T-helper 17 cell (primary cell): ENCODE measurements around the gene IL17RC. TPM values are rescaled to one million over a fixed set of nuclear protein-coding genes. Genes with fewer than 3 reads are reported as not detected.
"Not testable (repeated sequence)": the region's sequence is repeated elsewhere in the genome, so short reads cannot be mapped to it uniquely, and the experiment has no call there.

Source experiments
- ATAC-seq: fragments of 150-1000 bp; cut with Tn5 transposase; 2 replicates; pipeline ENCODE4 v1.10.0; 2021; ENCODE audit warnings: mild to moderate bottlenecking, moderate library complexity
- DNase-seq, 3 donors: peaks; one replicate each; pipeline versions ENCODE4 v3.0.0 to v3.0.0-alpha.2; 2020 to 2021
- H3K9me3 ChIP-seq: one replicate; pipeline ENCODE4 v1.7.0; 2013; ENCODE audit warnings: low read length, mild to moderate bottlenecking; ENCODE audit not compliant: control insufficient read depth, poor library complexity, severe bottlenecking
- H3K27ac Mint-ChIP-seq: one replicate; pipeline ENCODE4 v1.8.0; 2022; ENCODE audit warnings: mild to moderate bottlenecking, moderate library complexity, mixed read lengths
- H3K27me3 Mint-ChIP-seq: one replicate; pipeline ENCODE4 v1.8.0; 2022; ENCODE audit warnings: mixed read lengths
- H3K36me3 Mint-ChIP-seq: one replicate; pipeline ENCODE4 v1.8.0; 2022; ENCODE audit warnings: low read depth, mixed read lengths
- H3K4me1 Mint-ChIP-seq: one replicate; pipeline ENCODE4 v1.8.0; 2022; ENCODE audit warnings: mild to moderate bottlenecking, mixed read lengths
- H3K4me3 Mint-ChIP-seq: one replicate; pipeline ENCODE4 v1.8.0; 2022; ENCODE audit warnings: mild to moderate bottlenecking, moderate library complexity, mixed read lengths
- total RNA-seq, 4 donors: library from RNA in 2 of 4; stranded (reverse) in 2 of 4; gene quantifications; one replicate each; pipeline ENCODE4 v1.2.3 and lab custom pipeline; 2022 to 2026

Gene IL17RC, protein sequence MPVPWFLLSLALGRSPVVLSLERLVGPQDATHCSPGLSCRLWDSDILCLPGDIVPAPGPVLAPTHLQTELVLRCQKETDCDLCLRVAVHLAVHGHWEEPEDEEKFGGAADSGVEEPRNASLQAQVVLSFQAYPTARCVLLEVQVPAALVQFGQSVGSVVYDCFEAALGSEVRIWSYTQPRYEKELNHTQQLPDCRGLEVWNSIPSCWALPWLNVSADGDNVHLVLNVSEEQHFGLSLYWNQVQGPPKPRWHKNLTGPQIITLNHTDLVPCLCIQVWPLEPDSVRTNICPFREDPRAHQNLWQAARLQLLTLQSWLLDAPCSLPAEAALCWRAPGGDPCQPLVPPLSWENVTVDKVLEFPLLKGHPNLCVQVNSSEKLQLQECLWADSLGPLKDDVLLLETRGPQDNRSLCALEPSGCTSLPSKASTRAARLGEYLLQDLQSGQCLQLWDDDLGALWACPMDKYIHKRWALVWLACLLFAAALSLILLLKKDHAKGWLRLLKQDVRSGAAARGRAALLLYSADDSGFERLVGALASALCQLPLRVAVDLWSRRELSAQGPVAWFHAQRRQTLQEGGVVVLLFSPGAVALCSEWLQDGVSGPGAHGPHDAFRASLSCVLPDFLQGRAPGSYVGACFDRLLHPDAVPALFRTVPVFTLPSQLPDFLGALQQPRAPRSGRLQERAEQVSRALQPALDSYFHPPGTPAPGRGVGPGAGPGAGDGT
- under 1 TPM; 0.47 to 0.92 TPM for total RNA-seq
- total RNA-seq (lab: John Stamatoyannopoulos, UW) = 0.46 to 0.68 reads per million in 2 donors

DNA sequence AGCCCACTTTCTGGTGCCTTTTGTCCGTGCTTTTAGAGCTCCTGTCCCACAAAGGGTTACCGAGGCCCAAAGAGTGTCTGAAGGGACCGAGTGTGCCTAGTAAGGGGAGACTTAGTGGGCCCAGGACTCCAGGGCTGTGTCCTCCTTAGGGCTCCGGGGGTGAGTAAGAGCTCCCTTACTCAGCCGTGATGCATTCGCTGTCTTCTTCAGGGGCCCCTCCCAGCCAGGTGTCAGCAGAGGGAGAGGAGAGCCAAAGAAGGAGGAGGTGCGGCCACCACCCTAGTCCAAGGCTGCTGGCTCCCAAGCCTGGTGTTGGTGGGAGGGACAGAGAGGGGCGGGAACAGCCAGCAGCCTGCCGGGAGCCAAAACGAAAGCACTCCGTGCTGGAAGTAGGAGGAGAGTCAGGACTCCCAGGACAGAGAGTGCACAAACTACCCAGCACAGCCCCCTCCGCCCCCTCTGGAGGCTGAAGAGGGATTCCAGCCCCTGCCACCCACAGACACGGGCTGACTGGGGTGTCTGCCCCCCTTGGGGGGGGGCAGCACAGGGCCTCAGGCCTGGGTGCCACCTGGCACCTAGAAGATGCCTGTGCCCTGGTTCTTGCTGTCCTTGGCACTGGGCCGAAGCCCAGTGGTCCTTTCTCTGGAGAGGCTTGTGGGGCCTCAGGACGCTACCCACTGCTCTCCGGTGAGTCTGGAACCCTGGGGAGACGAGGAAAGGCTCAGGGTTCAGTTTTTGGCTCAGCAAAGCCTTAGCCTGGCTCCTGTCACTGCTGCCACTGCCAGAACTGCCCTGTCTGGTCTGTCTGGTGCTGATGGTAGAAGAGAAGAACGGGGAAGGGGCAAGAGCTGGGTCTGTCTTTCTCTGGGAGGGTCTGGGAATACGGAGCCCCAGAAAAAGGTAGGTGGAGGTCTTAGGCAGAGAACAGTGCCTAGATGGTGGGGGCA is at the start of gene IL17RC:
TSS of gene IL17RC (plus strand) at position 365 of the 947 bp plus-strand sequence. CDS start at position 583, 218 bp downstream.
- H3K27ac Mint-ChIP-seq = no peak within 1 kb of the TSS
- DNase-seq = no peak

DNA sequence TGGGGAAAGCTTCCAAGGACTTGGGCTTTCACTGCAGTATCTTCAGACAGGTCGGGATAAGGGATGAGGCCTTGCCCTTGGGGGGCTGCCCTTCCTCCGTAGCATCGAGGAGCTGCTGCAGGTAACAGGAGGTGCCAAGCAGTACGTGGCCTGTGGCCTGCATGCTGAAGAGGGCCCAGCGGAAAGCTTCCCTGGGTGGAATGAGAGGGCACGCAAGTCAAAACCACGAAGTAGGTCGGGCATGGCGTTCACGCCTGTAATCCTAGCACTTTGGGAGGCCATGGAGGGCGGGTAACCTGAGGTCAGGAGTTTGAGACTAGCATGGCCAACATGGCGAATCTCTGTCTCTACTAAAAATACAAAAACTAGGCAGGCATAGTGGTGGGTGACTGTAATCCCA is 49.8 kb upstream of the IL17RC start:
- no peak for ATAC-seq
- H3K36me3 Mint-ChIP-seq = no peaks in the 10 kb centered on the region
- no peak for DNase-seq
- peaks cover 8% of the 10 kb centered on the region for H3K27me3 Mint-ChIP-seq
- H3K4me3 Mint-ChIP-seq = no peak overlapping the region
- H3K27ac Mint-ChIP-seq = no peak overlapping the region
- peaks cover 3% of the 10 kb centered on the region for H3K4me1 Mint-ChIP-seq
- no peaks in the 10 kb centered on the region for H3K9me3 ChIP-seq

More for the DNA sequence above, at the start of gene IL17RC:
- H3K9me3 ChIP-seq = no peaks in the 10 kb centered on the region
- ATAC-seq = no peak
- H3K36me3 Mint-ChIP-seq = peaks cover 2% of the 10 kb centered on the region
- peaks cover 8% of the 10 kb centered on the region for H3K4me1 Mint-ChIP-seq
- peak within 1 kb of the TSS; percentile 82 for H3K4me3 Mint-ChIP-seq
- H3K27me3 Mint-ChIP-seq = no peaks in the 10 kb centered on the region

DNA sequence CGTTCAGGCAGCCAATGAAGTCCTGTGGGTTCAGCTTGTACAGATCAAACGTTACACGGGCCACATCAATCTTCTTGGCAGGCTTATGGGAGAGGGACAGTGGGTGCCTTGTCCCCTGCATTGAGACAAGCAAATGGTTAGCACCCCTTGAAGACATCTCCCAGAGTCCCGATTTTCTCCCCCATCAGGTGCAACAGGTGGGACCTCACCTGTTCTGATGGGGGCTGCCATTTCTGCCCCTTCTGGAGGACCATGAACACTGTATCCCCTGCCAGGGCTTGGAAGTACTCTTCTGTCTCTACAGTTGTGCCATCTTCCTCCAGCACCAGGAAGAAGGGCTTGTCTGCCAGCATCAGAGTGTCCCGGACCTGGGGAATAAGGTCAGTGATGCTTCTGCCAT is 46.9 kb upstream of the IL17RC start:
- Mint-ChIP-seq H3K4me1 (peaks cover 3% of the 10 kb centered on the region), H3K27ac (no peak overlapping the region), H3K36me3 (no peaks in the 10 kb centered on the region), H3K27me3 (no peaks in the 10 kb centered on the region), H3K4me3 (no peak overlapping the region)
- ATAC-seq (no peak), DNase-seq (no peak)
- no peaks in the 10 kb centered on the region for H3K9me3 ChIP-seq

DNA sequence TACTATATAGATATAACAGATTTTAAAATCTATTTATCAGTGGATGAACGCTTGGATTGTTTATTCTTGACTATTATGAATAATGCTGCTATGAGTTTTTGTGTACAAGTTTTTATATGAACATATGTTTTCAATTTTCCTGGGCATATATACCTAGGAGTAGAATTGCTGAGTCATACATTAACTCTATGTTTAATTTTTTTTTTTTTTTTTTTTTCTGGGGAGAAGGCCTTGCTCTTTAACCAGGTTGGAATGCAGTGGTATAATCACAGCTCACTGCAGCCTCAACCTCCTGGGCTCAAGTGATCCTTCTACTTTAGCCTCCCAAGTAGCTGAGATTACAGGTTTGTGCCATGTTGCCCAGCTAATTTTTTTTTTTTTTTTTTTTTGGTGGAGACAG is 45.9 kb upstream of the IL17RC start:
- Mint-ChIP-seq H3K36me3 (no peaks in the 10 kb centered on the region), H3K4me3 (no peak overlapping the region), H3K27me3 (peaks cover 5% of the 10 kb centered on the region), H3K4me1 (peaks cover 3% of the 10 kb centered on the region), H3K27ac (no peak overlapping the region)
- DNase-seq (no peak), ATAC-seq (no peak)
- H3K9me3 ChIP-seq = no peaks in the 10 kb centered on the region

DNA sequence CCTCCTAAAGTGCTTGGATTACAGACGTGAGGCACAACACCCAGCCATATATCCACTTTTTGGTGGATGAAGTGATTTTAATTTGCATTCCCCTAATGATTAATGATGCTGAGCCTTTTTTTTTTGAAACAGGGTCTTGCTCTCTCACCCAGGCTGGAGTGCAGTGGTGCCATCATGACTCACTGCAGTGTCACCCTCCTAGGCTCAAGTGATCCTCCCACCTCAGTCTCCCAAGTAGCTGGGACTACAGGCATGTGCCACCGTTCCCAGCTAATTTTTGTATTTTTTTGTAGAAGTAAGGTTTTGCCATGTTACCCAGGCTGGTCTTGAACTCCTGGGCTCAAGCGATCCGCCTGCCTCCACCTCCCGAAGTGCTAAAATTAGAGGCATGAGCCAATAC is 44.8 kb upstream of the IL17RC start:
- DNase-seq, H3K27me3 Mint-ChIP-seq, H3K36me3 Mint-ChIP-seq, H3K4me3 Mint-ChIP-seq, ATAC-seq, H3K4me1 Mint-ChIP-seq, H3K27ac Mint-ChIP-seq, H3K9me3 ChIP-seq: not testable (repeated sequence)

DNA sequence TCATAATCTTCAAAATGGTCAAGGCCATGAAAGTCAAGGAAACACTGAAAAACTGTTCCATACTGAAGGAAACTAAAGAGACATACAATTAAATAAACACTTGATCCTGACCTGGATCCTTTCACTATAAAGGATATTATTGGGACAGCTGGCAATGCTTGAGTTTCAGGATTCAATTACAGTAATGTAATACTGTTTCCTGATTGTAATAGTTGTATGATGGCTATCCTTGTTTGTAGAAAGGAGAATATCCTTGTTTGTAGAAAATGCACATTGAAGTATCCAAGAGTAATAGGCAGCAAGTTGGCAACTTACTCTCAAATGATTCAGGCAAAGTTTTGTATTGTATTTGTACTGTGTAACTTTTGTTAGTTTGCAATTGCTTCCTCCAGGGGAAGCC is 41.5 kb upstream of the IL17RC start:
- H3K9me3 ChIP-seq = no peaks in the 10 kb centered on the region

DNA sequence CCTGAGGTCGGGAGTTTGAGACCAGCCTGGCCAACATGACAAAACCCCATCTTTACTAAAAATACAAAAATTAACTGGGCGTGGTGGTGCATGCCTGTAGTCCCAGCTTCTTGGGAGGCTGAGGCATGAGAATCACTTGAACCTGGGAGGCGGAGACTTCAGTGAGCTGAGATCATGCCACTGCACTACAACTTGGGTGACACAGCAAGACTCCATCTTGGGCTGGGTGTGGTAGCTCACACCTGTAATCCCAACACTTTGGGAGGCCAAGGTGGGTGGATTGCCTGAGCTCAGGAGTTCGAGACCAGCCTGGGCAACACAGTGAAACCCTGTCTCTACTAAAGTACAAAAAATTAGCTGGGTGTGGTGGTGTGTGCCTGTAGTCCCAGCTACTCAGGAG is 40.6 kb upstream of the IL17RC start:
- H3K27ac Mint-ChIP-seq, ATAC-seq, H3K4me3 Mint-ChIP-seq, DNase-seq, H3K9me3 ChIP-seq, H3K36me3 Mint-ChIP-seq, H3K4me1 Mint-ChIP-seq: not testable (repeated sequence)
- peaks cover 11% of the 10 kb centered on the region for H3K27me3 Mint-ChIP-seq

More for the DNA sequence above, 41.5 kb upstream of the IL17RC start:
- no peaks in the 10 kb centered on the region for H3K36me3 Mint-ChIP-seq
- no peak overlapping the region for H3K4me3 Mint-ChIP-seq
- DNase-seq (no peak), ATAC-seq (no peak)
- peaks cover 3% of the 10 kb centered on the region for H3K4me1 Mint-ChIP-seq
- peaks cover 11% of the 10 kb centered on the region for H3K27me3 Mint-ChIP-seq
- no peak overlapping the region for H3K27ac Mint-ChIP-seq

DNA sequence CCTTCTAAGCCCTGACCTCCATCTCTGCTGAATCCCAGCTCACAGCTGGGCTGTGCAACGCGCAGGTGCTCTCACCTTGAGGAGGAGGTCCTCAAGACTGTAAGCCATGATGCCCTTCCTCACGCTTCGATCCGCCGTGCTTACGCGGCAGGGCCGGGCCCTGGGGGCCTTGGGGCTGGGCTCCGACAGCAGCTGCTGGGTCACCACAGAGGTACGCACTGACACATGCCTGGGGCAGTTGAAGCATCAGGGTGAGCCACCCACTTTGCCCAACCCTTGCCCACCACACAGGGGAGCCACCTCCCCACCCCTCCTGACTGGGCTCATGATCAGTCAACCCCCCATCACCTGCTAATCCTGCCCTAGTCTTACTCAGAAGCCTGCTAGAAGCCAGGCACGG is 39.9 kb upstream of the IL17RC start:
- no peak overlapping the region for H3K4me3 Mint-ChIP-seq
- H3K9me3 ChIP-seq = no peaks in the 10 kb centered on the region
- H3K27ac Mint-ChIP-seq = no peak overlapping the region
- peaks cover 3% of the 10 kb centered on the region for H3K4me1 Mint-ChIP-seq
- H3K27me3 Mint-ChIP-seq = peaks cover 11% of the 10 kb centered on the region
- ATAC-seq (no peak), DNase-seq (no peak)
- H3K36me3 Mint-ChIP-seq = no peaks in the 10 kb centered on the region

DNA sequence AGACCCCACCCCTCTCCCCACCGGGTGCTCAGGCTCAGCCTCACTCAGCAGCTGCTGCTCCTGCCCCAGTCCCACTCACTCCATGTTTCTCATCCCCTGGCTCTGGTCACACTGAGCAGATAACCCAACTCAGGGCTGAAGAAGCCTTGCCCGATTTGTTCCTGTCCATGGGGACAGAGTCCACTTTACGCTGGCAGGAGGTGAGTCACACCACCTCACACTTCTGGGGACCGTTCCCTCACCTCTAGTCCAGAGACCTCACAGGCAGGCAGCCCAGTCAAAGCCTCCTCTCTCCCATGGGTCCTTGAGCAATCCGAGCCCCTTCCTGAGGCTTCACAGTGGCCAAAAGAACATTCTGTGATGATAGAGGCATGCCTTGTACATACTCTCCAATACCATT is 38.2 kb upstream of the IL17RC start:
- H3K9me3 ChIP-seq = no peaks in the 10 kb centered on the region
- Mint-ChIP-seq H3K4me1 (no peaks in the 10 kb centered on the region), H3K27ac (no peak overlapping the region), H3K36me3 (no peaks in the 10 kb centered on the region), H3K27me3 (peaks cover 11% of the 10 kb centered on the region), H3K4me3 (no peak overlapping the region)
- DNase-seq (no peak), ATAC-seq (no peak)

DNA sequence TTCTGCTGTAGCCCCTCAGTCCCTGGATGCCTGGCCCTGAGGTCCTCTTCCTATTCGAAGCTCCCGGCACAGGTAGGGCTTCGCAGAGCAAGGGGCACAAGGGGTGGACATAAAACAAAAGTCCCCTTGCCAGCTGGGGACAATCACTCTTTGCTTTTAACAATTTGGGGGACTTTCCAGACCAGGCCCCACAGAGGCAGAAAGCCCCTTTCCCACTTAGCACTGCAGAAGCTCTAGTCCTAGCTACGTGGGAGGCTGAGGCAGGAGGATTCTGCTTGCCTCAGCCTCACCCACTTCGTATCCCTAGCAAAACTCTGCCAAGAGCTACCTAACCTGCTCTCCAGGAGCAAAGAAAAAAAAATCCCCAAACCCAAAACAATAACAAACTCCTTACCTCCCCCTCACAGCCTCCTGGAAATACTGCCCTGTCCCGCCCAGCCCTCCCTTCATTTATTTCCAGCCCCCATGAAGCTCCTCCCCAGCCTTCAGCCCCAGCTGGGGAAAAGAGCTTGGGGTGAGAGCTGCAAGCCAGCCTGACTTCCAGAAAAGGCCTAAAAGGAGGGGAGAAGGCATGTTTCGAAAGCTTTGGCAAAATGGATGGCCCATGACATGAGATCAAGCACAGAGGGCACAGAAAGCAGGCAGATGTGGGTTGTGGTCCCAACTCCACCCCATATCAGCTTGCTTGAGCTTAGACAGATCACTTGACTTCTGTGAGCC is 36.9 kb upstream of the IL17RC start, which contains the start of gene CIDEC:
TSS of gene CIDEC (minus strand) at position 424 of the 720 bp plus-strand sequence. CDS start 1,767 bp downstream, outside the sequence.
- DNase-seq (no peak), ATAC-seq (no peak)
- no peak within 1 kb of the TSS for H3K4me3 Mint-ChIP-seq
- H3K27me3 Mint-ChIP-seq = peaks cover 11% of the 10 kb centered on the region
- no peaks in the 10 kb centered on the region for H3K4me1 Mint-ChIP-seq
- no peak within 1 kb of the TSS for H3K27ac Mint-ChIP-seq
- H3K36me3 Mint-ChIP-seq = no peaks in the 10 kb centered on the region
- no peaks in the 10 kb centered on the region for H3K9me3 ChIP-seq

DNA sequence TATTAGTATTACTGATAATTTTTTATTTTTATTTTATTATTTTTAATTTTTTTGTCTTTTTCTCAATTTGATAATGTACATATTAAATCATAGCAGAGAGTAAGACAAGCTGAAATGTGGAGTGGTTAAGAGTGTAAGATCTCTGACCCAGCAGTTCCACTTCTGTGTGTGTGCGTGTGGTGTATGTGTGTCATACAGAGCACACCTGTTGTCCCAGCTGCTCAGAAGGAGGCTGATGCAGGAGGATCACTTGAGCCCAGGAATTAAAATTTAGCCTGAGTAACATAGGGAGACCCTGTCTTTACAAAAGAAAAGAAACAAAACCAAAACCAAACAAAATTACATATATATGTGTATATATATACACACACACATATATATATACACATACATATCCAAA is 35.5 kb upstream of the IL17RC start:
- ATAC-seq = no peak
- peaks cover 5% of the 10 kb centered on the region for H3K27me3 Mint-ChIP-seq
- H3K9me3 ChIP-seq = no peaks in the 10 kb centered on the region
- no peaks in the 10 kb centered on the region for H3K4me1 Mint-ChIP-seq
- no peak for DNase-seq
- H3K27ac Mint-ChIP-seq = no peak overlapping the region
- H3K36me3 Mint-ChIP-seq = no peaks in the 10 kb centered on the region
- H3K4me3 Mint-ChIP-seq = no peak overlapping the region

DNA sequence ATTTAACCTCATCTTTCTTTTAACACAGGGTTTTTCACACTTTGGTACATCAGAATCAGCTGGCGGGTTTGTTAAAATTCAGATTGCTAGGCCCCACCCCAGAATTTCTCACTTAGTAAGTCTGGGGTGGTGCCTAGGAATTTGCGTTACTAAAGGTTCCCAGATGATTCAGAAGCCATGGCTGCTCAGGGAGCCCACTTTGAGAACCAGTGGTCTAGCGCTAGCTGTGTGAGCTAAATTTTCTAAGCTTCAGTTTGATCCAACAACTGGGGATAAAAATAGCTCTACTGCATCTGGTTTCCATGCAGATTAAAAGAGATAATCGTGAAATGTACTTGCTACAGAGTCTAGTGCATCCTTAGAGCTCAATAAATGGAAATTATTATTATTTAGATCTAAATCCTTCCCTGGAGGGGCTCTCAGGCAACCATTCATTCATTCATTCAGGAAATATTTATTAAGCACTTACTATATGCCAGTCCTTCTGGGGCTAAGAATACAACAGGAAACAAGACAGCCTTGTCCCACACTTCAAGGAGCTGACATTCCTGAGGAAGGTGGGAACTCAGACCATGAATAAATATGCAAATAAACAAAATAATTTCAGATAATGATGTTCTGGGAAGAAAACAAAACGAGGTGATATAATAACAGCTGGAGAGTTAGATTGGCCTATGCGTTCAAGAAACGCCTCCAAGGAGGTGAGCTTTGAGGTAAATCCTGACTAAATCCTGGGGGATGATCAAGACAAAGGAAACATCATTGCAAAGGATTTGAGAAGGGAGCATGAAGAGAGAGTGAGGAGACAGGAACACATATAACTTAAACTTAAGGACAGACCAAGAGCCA is 33.0 kb upstream of the IL17RC start:
- H3K9me3 ChIP-seq = no peaks in the 10 kb centered on the region
- Mint-ChIP-seq H3K27me3 (peaks cover 5% of the 10 kb centered on the region), H3K27ac (no peak overlapping the region), H3K4me1 (no peaks in the 10 kb centered on the region), H3K36me3 (no peaks in the 10 kb centered on the region), H3K4me3 (no peak overlapping the region)
- ATAC-seq (no peak), DNase-seq (no peak)
